IMR-90 (cell line): Measurements from ENCODE around the gene POU2AF2. TPM values are rescaled to one million over a fixed set of nuclear protein-coding genes. Genes with fewer than 3 reads are reported as not detected.

Experiments used
- ATAC-seq: fragments of 200-7000 bp; cut with Tn5 transposase; 2 replicates; pipeline ENCODE4 v1.9.1; 2020; ENCODE audit warnings: low read depth, mild to moderate bottlenecking, moderate library complexity
- Bru-seq: library from RNA; stranded (reverse); fragments of 400-500 nt; gene quantifications from one replicate; lab custom pipeline; 2021; lab: Mats Ljungman, UMichigan
- BruChase-seq, 2 experiments: library from RNA; stranded (reverse); fragments of 400-500 nt; gene quantifications; one replicate each; lab custom pipeline; 2021; lab: Mats Ljungman, UMichigan
- BruUV-seq: library from RNA; stranded (reverse); fragments of 400-500 nt; replicated peaks from 2 replicates; lab custom pipeline; 2021; lab: Mats Ljungman, UMichigan
- CTCF ChIA-PET: fragments of 300-600 bp; formaldehyde crosslinking; extraction: SDS; loops from one replicate; lab custom pipeline; 2021; ENCODE audit warnings: antibody characterized with exemption; lab: Yijun Ruan, JAX
- POLR2A ChIA-PET: fragments of 300-600 bp; sonication (Branson Sonifier 250); formaldehyde crosslinking; loops from one replicate; lab custom pipeline; 2022; ENCODE audit warnings: antibody characterized with exemption; ENCODE audit not compliant: unreplicated experiment; lab: Charles Lee
- DNase-seq: peaks from one replicate; pipeline ENCODE4 v3.0.0; 2013
- H2AFZ ChIP-seq: replicated peaks from 2 replicates; pipeline ENCODE3; 2013; ENCODE audit warnings: low read length, mild to moderate bottlenecking; ENCODE audit not compliant: poor library complexity
- H2AK5ac ChIP-seq: 2 replicates; pipeline ENCODE4 v1.6.1; 2013; ENCODE audit warnings: low read depth, low read length, inconsistent platforms
- H2AK9ac ChIP-seq: replicated peaks from 2 replicates; pipeline ENCODE3; 2013; ENCODE audit warnings: mild to moderate bottlenecking, low read depth, low read length, moderate library complexity; ENCODE audit not compliant: poor library complexity
- H2BK120ac ChIP-seq: 2 replicates; pipeline ENCODE4 v1.6.1; 2013; ENCODE audit warnings: low read depth, low read length, inconsistent platforms
- H2BK15ac ChIP-seq: 3 replicates; pipeline ENCODE4 v1.6.1; 2013; ENCODE audit warnings: low read depth, low read length, inconsistent platforms
- H2BK20ac ChIP-seq: 2 replicates; pipeline ENCODE4 v1.6.1; 2013; ENCODE audit warnings: low read depth, mild to moderate bottlenecking, inconsistent platforms, low read length, moderate library complexity
- H2BK5ac ChIP-seq: 2 replicates; pipeline ENCODE4 v1.6.1; 2013; ENCODE audit warnings: mild to moderate bottlenecking, low read depth, low read length, inconsistent platforms; ENCODE audit not compliant: poor library complexity, severe bottlenecking
- H3K14ac ChIP-seq: replicated peaks from 2 replicates; pipeline ENCODE4 v1.6.1; 2013; ENCODE audit warnings: low read depth, low read length, inconsistent platforms
- H3K18ac ChIP-seq: 2 replicates; pipeline ENCODE4 v1.6.1; 2013; ENCODE audit warnings: low read depth, low read length, control low read depth
- H3K23ac ChIP-seq: 2 replicates; pipeline ENCODE4 v1.6.1; 2013; ENCODE audit warnings: low read depth, low read length, inconsistent platforms
- H3K27ac ChIP-seq: 2 replicates; pipeline ENCODE4 v1.5.1; 2013; ENCODE audit warnings: mild to moderate bottlenecking, control low read depth, low read length; ENCODE audit not compliant: insufficient read depth
- H3K27me3 ChIP-seq: 2 replicates; pipeline ENCODE4 v1.6.1; 2013; ENCODE audit warnings: low read length; ENCODE audit not compliant: control insufficient read depth, insufficient read depth
- H3K36me3 ChIP-seq: 2 replicates; pipeline ENCODE4 v1.6.1; 2013; ENCODE audit warnings: low read length, mixed read lengths; ENCODE audit not compliant: control insufficient read depth, insufficient read depth
- H3K4ac ChIP-seq: 2 replicates; pipeline ENCODE4 v1.6.1; 2013; ENCODE audit warnings: low read depth, low read length, inconsistent platforms
- H3K4me1 ChIP-seq: 2 replicates; pipeline ENCODE4 v1.6.1; 2013; ENCODE audit warnings: low read length, mixed read lengths; ENCODE audit not compliant: control insufficient read depth, insufficient read depth
- H3K4me2 ChIP-seq: 2 replicates; pipeline ENCODE4 v1.6.1; 2013; ENCODE audit warnings: low read depth, mild to moderate bottlenecking, control low read depth, low read length, moderate library complexity
- H3K4me3 ChIP-seq: 2 replicates; pipeline ENCODE4 v1.5.1; 2013; ENCODE audit warnings: low read depth, mild to moderate bottlenecking, control low read depth, low read length, moderate library complexity; ENCODE audit not compliant: insufficient read depth
- H3K56ac ChIP-seq: 2 replicates; pipeline ENCODE4 v1.6.1; 2013; ENCODE audit warnings: low read length, inconsistent platforms; ENCODE audit not compliant: insufficient read depth; ENCODE audit errors: extremely low read depth
- H3K79me1 ChIP-seq, 2 experiments: 2 replicates each; pipeline ENCODE4 v1.6.1; 2013; ENCODE audit warnings: low read length in 2 of 2, inconsistent platforms in 1 of 2, low read depth in 1 of 2
- H3K9ac ChIP-seq: 2 replicates; pipeline ENCODE4 v1.6.1; 2013; ENCODE audit warnings: low read depth, low read length, control low read depth
- H3K9me1 ChIP-seq: 2 replicates; pipeline ENCODE4 v1.6.1; 2013; ENCODE audit warnings: low read length, inconsistent platforms; ENCODE audit not compliant: insufficient read depth
- H3K9me3 ChIP-seq: 2 replicates; pipeline ENCODE4 v1.6.1; 2013; ENCODE audit warnings: low read length; ENCODE audit not compliant: control insufficient read depth, insufficient read depth
- H4K20me1 ChIP-seq: 2 replicates; pipeline ENCODE4 v1.6.1; 2013; ENCODE audit warnings: low read length, inconsistent platforms; ENCODE audit not compliant: insufficient read depth
- H4K5ac ChIP-seq: 2 replicates; pipeline ENCODE4 v1.6.1; 2013; ENCODE audit warnings: mild to moderate bottlenecking, low read depth, low read length, control low read depth
- H4K8ac ChIP-seq, 2 experiments: 2 replicates each; pipeline ENCODE4 v1.6.1; 2013; ENCODE audit warnings: low read depth in 2 of 2, low read length in 2 of 2, control low read depth in 1 of 2, inconsistent platforms in 1 of 2
- H4K91ac ChIP-seq: 2 replicates; pipeline ENCODE4 v1.6.1; 2013; ENCODE audit warnings: low read depth, low read length, inconsistent platforms; ENCODE audit not compliant: insufficient read depth
- CEBPB ChIP-seq: IDR thresholded peaks from 2 replicates; pipeline ENCODE4 v1.6.1; 2012; ENCODE audit warnings: low read depth, low read length, improper control_type of control experiment
- CHD1 ChIP-seq: IDR thresholded peaks from 2 replicates; pipeline ENCODE4 v1.6.1; 2012; ENCODE audit warnings: low read depth, low read length, improper control_type of control experiment
- FOS ChIP-seq: fragments of 150-350 bp; IDR thresholded peaks from 2 replicates; pipeline ENCODE4 v1.6.1; 2016; ENCODE audit warnings: low read depth, low read length
- MAFK ChIP-seq: IDR thresholded peaks from 2 replicates; pipeline ENCODE4 v1.6.1; 2012; ENCODE audit warnings: low read depth, low read length, improper control_type of control experiment
- MAZ ChIP-seq: IDR thresholded peaks from 2 replicates; pipeline ENCODE4 v1.6.1; 2012; ENCODE audit warnings: low read depth, mild to moderate bottlenecking, low read length, improper control_type of control experiment, moderate library complexity, borderline replicate concordance
- MXI1 ChIP-seq: IDR thresholded peaks from 2 replicates; pipeline ENCODE4 v1.6.1; 2012; ENCODE audit warnings: low read depth, mild to moderate bottlenecking, low read length, moderate library complexity, borderline replicate concordance
- NFE2L2 ChIP-seq: fragments of 150-350 bp; IDR thresholded peaks from 2 replicates; pipeline ENCODE4 v1.6.1; 2016; ENCODE audit warnings: low read depth, mild to moderate bottlenecking, low read length
- POLR2A ChIP-seq: IDR thresholded peaks from 2 replicates; pipeline ENCODE4 v1.6.1; 2012; ENCODE audit warnings: mild to moderate bottlenecking, low read depth, low read length
- RAD21 ChIP-seq: IDR thresholded peaks from 2 replicates; pipeline ENCODE4 v1.6.1; 2012; ENCODE audit warnings: low read length, improper control_type of control experiment
- RCOR1 ChIP-seq: IDR thresholded peaks from 2 replicates; pipeline ENCODE4 v1.6.1; 2012; ENCODE audit warnings: mild to moderate bottlenecking, low read length, improper control_type of control experiment; ENCODE audit not compliant: insufficient replicate concordance
- RFX5 ChIP-seq: IDR thresholded peaks from 2 replicates; pipeline ENCODE4 v1.8.0; 2012; ENCODE audit warnings: low read depth, mild to moderate bottlenecking, low read length, moderate library complexity
- SMC3 ChIP-seq: fragments of 150-350 bp; IDR thresholded peaks from 2 replicates; pipeline ENCODE4 v1.6.1; 2016; ENCODE audit warnings: low read depth, mild to moderate bottlenecking, antibody characterized with exemption, low read length, moderate library complexity
- WGBS, 2 experiments: methylation state at CpG; one replicate each; pipeline versions ENCODE4 v1.1.5 to v1.1.7; 2013; ENCODE audit warnings: missing lambda C conversion rate in 2 of 2; ENCODE audit not compliant: insufficient read length in 1 of 2; ENCODE audit errors: extremely low coverage in 2 of 2; 5-methylcytosine and 5-hydroxymethylcytosine counted together
- dilution Hi-C: fragments of 300-500 bp; cut with HindIII; formaldehyde crosslinking; loops from one replicate; pipeline ENCODE4 v1.14.3; 2018; ENCODE audit warnings: low sequenced_read_pairs; ENCODE audit not compliant: unreplicated experiment
- in situ Hi-C: fragments of 300-500 bp; cut with MboI; formaldehyde crosslinking; loops from 3 replicates; pipeline ENCODE4 v1.14.3; 2019; ENCODE audit warnings: low sequenced_read_pairs, inconsistent platforms, mixed read lengths
- intact Hi-C: fragments of 100-400 bp; cut with micrococcal nuclease; formaldehyde crosslinking; loops from 2 replicates; pipeline ENCODE4 v1.10.0; 2022
- long read RNA-seq: library from polyadenylated mRNA; unstranded; transcript quantifications from one replicate; pipeline ENCODE4 v2.0.0, GENCODE V29; 2021; ENCODE audit not compliant: unreplicated experiment
- polyA plus RNA-seq, 3 experiments: library from polyadenylated mRNA; depleted of rRNA; stranded (reverse); fragments of >200 nt; gene quantifications; 2 replicates each; pipeline ENCODE4 v1.2.3, GENCODE V29; 2012; ENCODE audit warnings: low replicate concordance in 1 of 3
- total RNA-seq: library from RNA; depleted of rRNA; stranded (reverse); fragments of >200 nt; gene quantifications from 2 replicates; pipeline ENCODE4 v1.2.3, GENCODE V29; 2012; rRNA removed
- TF ChIP-seq, protein P1 (sequence below): fragments of 150-350 bp; IDR thresholded peaks from 2 replicates; pipeline ENCODE4 v1.6.1; 2016; ENCODE audit warnings: low read depth, mild to moderate bottlenecking, low read length, moderate library complexity, borderline replicate concordance
- TF ChIP-seq, protein P2 (sequence below): conservative IDR thresholded peaks from 2 replicates; pipeline ENCODE4 v1.5.1; 2012; ENCODE audit warnings: mild to moderate bottlenecking, low read depth, low read length, improper control_type of control experiment
- TF ChIP-seq, protein P3 (sequence below): fragments of 150-350 bp; IDR thresholded peaks from 2 replicates; pipeline ENCODE4 v1.6.1; 2017; ENCODE audit warnings: mild to moderate bottlenecking, antibody characterized with exemption, low read length, low read depth

Gene POU2AF2, protein sequence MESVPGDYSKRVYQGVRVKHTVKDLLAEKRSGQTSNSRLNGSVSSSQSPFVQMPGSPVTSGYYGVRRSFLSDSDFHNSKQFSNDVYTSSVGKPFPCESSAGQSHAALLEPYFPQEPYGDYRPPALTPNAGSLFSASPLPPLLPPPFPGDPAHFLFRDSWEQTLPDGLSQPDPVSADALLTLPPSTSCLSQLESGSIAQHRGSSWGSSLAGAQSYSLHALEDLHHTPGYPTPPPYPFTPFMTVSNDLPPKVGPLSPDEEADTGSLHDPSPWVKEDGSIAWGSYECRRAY
- total RNA-seq, result not detected in 2 replicates
- not detected in 2 replicates for polyA plus RNA-seq (2012; rRNA removed)
- 0.04 TPM in 1 of 2 replicates, not detected in the other for polyA plus RNA-seq (2012; cell fraction: cytosol; rRNA removed)
- not detected in 2 replicates for polyA plus RNA-seq (2012; cell fraction: nucleus; rRNA removed; ENCODE audit: low replicate concordance)
- not detected for Bru-seq, nascent RNA
- BruChase-seq, experiment 1, labeled RNA remaining after a 6-hour chase, result not detected
- not detected for BruChase-seq, experiment 2, labeled RNA remaining after a 2-hour chase
- long read RNA-seq, result 0 reads

DNA sequence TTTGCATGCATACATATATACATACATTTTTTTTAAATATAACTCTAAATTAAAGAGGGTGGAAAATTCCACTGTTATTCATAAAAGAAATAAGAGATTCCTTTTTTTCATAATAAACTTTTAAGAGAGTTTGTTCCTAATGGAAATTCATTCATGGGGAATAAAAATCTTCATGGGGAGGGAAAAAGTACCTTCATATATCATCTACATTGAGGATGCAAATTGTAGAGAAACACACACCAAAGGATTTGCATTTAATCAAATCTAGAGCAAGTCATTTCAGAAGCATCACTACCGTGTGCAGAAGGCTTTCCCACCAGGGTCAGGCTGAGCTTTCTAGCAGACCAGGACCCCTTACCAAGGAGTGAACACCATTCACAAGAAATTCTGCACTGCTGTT, at the start of gene POU2AF2:
Gene POU2AF2, plus strand, starts transcription at position 301 of the 400 bp plus-strand sequence. CDS start 129 bp downstream, outside the sequence.
- ChIA-PET CTCF (no interaction called here), POLR2A (no interaction called here)
- Histone ChIP-seq H4K91ac (no peak within 1 kb of the TSS), H3K23ac (no peak within 1 kb of the TSS), H2BK20ac (no peak within 1 kb of the TSS), H2AK9ac (no peak within 1 kb of the TSS), H3K18ac (no peak within 1 kb of the TSS), H2BK15ac (no peak within 1 kb of the TSS), H3K36me3 (no peaks in the 10 kb centered on the region), H2AK5ac (no peak within 1 kb of the TSS), H3K9ac (no peak within 1 kb of the TSS), H4K20me1 (no peaks in the 10 kb centered on the region), H3K79me1 (no peaks in the 10 kb centered on the region), H3K9me1 (no peaks in the 10 kb centered on the region), H2BK120ac (no peak within 1 kb of the TSS), H3K27me3 (peaks cover 37% of the 10 kb centered on the region), H2AFZ (no peak within 1 kb of the TSS), H3K56ac (no peak within 1 kb of the TSS), H3K14ac (no peak within 1 kb of the TSS), H2BK5ac (no peak within 1 kb of the TSS), H4K8ac (no peak within 1 kb of the TSS), H4K5ac (no peak within 1 kb of the TSS), H3K27ac (no peak within 1 kb of the TSS), H3K4me3 (no peak within 1 kb of the TSS), H3K4me2 (no peak within 1 kb of the TSS), H3K4ac (no peak within 1 kb of the TSS), H3K9me3 (no peaks in the 10 kb centered on the region), H3K4me1 (no peaks in the 10 kb centered on the region)
- no peak for DNase-seq
- in situ Hi-C loops (no loop called here), intact Hi-C loops (no loop called here), dilution Hi-C loops (no loop called here)
- TF ChIP-seq SMC3 (no peak), RFX5 (no peak), CEBPB (no peak), NFE2L2 (no peak), MXI1 (no peak), FOS (no peak), RAD21 (no peak), MAFK (no peak), CHD1 (no peak), MAZ (no peak), RCOR1 (no peak), POLR2A (no peak)
- TF ChIP-seq, protein P1, sequence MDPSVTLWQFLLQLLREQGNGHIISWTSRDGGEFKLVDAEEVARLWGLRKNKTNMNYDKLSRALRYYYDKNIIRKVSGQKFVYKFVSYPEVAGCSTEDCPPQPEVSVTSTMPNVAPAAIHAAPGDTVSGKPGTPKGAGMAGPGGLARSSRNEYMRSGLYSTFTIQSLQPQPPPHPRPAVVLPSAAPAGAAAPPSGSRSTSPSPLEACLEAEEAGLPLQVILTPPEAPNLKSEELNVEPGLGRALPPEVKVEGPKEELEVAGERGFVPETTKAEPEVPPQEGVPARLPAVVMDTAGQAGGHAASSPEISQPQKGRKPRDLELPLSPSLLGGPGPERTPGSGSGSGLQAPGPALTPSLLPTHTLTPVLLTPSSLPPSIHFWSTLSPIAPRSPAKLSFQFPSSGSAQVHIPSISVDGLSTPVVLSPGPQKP, result no peak
- TF ChIP-seq, protein P2, sequence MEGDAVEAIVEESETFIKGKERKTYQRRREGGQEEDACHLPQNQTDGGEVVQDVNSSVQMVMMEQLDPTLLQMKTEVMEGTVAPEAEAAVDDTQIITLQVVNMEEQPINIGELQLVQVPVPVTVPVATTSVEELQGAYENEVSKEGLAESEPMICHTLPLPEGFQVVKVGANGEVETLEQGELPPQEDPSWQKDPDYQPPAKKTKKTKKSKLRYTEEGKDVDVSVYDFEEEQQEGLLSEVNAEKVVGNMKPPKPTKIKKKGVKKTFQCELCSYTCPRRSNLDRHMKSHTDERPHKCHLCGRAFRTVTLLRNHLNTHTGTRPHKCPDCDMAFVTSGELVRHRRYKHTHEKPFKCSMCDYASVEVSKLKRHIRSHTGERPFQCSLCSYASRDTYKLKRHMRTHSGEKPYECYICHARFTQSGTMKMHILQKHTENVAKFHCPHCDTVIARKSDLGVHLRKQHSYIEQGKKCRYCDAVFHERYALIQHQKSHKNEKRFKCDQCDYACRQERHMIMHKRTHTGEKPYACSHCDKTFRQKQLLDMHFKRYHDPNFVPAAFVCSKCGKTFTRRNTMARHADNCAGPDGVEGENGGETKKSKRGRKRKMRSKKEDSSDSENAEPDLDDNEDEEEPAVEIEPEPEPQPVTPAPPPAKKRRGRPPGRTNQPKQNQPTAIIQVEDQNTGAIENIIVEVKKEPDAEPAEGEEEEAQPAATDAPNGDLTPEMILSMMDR, result no peak
- TF ChIP-seq, protein P3, sequence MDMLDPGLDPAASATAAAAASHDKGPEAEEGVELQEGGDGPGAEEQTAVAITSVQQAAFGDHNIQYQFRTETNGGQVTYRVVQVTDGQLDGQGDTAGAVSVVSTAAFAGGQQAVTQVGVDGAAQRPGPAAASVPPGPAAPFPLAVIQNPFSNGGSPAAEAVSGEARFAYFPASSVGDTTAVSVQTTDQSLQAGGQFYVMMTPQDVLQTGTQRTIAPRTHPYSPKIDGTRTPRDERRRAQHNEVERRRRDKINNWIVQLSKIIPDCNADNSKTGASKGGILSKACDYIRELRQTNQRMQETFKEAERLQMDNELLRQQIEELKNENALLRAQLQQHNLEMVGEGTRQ, result no peak
- no peak for ATAC-seq
- no TSS peak for BruUV-seq
- WGBS, 2 experiments, result no CpG with 5 or more reads among the region's 1 CpG
